ENCODE measurements around the gene ACOX2. TPM values are rescaled to one million over a fixed set of nuclear protein-coding genes. Genes with fewer than 3 reads are reported as not detected.

The ACOX2 gene
- polyA plus RNA-seq, 6 donors from 2014 or later: not detected

DNA sequence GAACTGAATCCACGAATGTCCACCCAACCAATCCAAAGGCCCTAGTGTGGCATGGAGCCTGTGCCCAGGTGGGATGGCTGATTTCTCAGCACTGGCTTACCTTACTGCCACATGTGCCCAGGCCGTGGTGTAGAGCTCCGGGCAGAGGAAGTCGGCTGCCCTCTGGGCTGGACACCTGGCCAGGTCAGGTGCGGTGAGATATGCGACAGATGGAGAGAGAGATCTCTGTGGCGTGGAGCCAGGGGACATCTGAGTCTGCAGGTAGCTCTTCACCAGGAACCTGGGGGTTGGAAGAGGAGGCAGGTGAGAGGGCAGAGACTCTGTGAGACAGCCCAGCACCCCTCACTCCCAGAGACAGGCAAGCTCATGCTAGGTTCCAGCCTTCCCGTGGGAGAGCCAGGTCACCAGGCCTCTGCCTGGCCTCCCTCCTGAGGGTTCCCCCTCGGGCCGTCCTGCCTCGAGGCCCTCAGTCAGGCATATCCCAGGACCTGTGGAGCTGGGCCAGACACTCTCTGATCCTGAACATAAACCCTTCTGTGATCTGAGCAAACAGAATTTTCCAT, 12.6 kb downstream of the ACOX2 start:
- Mint-ChIP-seq H3K4me1 (no peaks in the 10 kb centered on the region), H3K4me3 (peak overlapping the region in 1 of 8 donors; percentile 45), H3K36me3 (peaks cover 0 to 4% of the 10 kb centered on the region in 2 donors), H3K9me3 (no peaks in the 10 kb centered on the region), H3K27me3 (no peaks in the 10 kb centered on the region), H3K27ac (no peak overlapping the region)
- ATAC-seq (ENCODE audit: low read depth in 2 of 2) (no peak), DNase-seq (no peak)

DNA sequence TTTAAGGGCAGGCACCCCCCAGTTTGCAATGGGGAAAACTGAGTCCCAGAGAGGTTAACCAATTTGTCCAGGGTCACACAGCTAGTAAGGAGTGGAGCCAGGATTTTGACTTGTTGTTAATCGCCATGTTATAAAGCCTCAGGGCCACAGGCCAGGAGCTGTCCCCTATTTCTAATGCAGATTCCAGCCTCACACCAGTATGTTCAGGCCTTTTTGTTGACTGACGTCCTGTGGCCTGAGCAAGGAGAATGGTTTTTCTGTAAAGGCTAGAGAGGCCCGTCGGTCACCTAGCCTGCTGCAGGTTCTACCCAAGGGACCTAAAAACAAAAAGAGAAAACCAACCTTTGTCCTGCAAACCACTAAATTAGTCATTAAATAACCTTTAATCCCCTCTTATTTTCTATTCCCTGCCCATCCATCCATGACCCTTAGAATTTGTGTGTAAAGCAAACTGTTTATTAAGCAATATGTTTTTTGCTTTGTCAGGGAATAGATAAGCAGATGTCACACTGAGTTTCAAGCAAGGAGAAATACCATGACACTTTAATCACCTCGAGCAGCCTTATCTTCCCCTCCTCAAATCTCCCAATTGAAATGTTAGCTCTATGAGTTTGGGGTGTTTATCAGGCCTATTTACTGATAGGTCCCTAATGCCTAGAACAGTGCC, 14.1 kb downstream of the ACOX2 start:
- no peak for DNase-seq
- no peaks in the 10 kb centered on the region for H3K27me3 Mint-ChIP-seq

DNA sequence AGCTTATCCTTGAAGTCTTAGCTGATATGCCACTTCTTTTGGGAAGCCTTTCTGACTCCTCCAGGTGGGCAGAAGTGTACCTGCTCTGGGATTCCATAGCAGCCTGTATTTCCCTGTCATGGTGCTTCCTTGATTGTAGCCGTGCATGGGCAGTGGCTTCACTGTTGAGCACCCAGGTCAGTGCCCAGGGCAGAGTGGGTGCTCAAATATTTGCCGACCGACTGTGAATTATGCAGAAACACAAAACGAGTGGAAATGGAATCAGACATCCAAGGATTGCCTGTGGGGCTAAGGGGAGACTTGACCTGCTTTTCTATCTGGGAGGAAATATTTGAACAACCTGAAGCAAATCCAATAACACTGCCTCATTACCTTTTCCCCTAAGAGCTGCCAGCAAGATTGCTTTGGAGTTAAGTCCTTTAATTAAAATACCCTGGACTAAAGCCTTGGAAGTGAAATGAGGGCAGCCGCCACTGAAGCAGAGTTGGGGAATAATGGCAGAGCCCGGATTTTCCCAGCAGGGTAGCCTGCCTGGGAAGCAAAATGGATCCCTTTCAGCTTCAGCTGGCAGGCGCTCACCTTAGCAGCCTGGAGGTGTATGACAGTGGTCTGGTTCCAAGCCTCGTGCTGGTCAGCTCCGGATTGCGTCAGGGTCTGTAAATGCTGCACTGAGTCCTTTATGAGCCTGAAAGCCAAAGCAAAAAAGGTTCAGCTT, 14.9 kb downstream of the ACOX2 start:
- DNase-seq (no peak), ATAC-seq (ENCODE audit: low read depth in 2 of 2) (no peak)
- Mint-ChIP-seq H3K4me1 (no peaks in the 10 kb centered on the region), H3K27me3 (no peaks in the 10 kb centered on the region), H3K9me3 (no peaks in the 10 kb centered on the region), H3K36me3 (peaks cover 0 to 4% of the 10 kb centered on the region in 2 donors), H3K27ac (no peak overlapping the region), H3K4me3 (no peak overlapping the region)

More for the DNA sequence above, 14.1 kb downstream of the ACOX2 start:
- no peak for ATAC-seq (ENCODE audit: low read depth in 2 of 2)
- Mint-ChIP-seq H3K36me3 (peaks cover 0 to 4% of the 10 kb centered on the region in 2 donors), H3K9me3 (no peaks in the 10 kb centered on the region), H3K27ac (no peak overlapping the region), H3K4me1 (no peaks in the 10 kb centered on the region), H3K4me3 (no peak overlapping the region)

DNA sequence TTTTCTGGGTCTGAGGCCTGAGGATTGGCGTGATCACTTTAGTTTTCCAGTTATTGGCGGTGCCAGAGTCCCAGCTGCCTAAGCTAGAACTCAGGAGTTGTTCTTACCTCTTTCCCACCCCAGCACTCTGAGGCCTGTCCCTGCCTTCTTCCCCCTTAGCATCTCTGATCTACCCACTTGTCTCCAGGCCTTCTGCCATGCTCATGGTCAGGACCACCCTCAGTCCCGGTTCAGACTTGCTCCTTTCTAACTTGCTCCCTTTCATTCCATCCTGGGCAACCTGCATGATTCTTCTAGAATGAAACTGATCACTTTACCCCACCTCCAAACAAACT, 15.7 kb downstream of the ACOX2 start:
- no peak for ATAC-seq (ENCODE audit: low read depth in 2 of 2)
- Mint-ChIP-seq H3K4me1 (no peaks in the 10 kb centered on the region), H3K4me3 (no peak overlapping the region), H3K27ac (no peak overlapping the region), H3K36me3 (no peaks in the 10 kb centered on the region), H3K27me3 (no peaks in the 10 kb centered on the region), H3K9me3 (no peaks in the 10 kb centered on the region)
- DNase-seq: no peak

DNA sequence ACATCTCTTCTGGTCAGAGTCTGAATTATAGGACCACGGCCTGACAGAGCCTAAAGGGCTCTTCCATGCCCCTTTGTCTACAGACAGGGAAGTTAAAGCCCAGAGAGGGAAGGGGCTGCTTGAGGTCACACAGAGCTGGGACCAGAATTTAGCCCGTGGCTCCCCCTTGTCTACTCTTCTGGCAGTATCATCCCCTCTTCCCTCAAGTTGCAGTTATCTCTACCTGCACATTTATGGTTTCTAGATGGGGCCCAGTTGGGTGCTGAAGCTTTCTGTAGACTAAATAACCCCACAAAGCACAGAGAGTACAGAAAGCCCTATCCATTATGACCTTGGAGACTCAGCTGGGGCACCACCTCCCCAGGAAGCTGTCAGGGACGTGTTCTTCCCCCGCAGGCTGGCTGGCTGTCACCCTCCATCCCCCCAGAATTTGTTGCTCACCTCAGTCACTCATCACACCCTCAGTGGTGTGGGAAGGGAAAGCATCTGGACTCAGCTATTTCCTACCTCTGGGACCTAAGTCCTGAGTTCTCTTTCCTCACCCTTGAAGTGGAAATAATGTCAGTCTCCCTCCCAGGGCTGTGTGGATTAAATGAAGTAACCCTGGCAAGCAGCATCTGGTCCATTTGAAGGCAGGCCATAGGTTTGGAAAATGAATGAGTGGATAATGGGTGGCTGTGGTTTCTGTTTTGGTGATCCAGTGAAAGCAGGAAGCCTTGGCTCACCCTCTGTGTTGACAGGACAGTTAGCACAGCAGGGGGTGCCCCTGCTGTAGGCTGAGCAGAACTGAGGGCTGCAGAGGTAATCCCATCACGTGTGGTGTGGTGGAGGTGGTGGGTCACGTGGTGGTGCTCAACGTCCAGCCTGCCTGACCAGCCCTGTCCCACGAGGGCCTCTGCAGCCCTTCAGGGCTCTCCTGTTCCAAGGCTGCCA, 16.3 kb downstream of the ACOX2 start:
- H3K9me3 Mint-ChIP-seq: no peaks in the 10 kb centered on the region
- DNase-seq: no peak
- H3K4me3 Mint-ChIP-seq: no peak overlapping the region
- no peaks in the 10 kb centered on the region for H3K36me3 Mint-ChIP-seq
- no peak for ATAC-seq (ENCODE audit: low read depth in 2 of 2)
- H3K27me3 Mint-ChIP-seq: no peaks in the 10 kb centered on the region
- no peaks in the 10 kb centered on the region for H3K4me1 Mint-ChIP-seq
- peak overlapping the region in 1 of 6 donors; percentile 30 for H3K27ac Mint-ChIP-seq

DNA sequence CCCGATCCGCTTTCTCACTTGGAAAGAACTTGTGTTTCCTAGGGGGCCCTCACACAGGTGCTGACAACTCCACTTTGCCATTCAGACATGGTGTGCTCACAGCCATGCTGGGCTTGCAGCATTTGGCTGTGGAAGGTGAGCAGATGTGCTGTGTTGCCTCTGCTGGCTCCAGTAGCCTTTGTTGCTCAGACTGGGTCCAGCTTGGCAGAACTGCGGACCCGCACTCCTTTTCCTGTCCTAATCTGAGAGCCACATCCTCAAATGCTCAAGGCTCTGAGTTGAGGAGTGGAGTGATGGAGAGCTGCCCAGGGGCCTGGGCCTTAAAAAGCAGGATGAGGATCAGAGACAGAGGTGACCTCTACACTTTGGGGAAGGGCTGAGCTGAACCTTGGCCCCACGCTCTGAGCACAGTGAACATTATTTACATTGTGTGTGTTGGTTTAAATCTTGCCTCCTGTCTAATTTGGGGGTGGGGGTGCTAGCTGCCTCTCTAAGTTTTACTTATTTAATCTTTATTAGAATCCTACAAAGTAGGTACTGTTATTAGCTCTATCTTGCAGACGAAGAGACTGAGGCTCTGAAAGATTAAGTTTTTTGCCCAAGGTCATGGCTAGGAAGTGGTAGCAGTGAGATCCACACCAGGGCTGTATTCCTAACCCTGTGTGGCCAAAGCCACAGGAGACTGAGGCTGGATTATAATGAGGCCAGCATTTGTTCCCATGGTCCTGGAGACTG, 17.2 kb downstream of the ACOX2 start:
- Mint-ChIP-seq H3K4me3 (no peak overlapping the region), H3K36me3 (no peaks in the 10 kb centered on the region), H3K27ac (no peak overlapping the region), H3K9me3 (no peaks in the 10 kb centered on the region), H3K4me1 (no peaks in the 10 kb centered on the region), H3K27me3 (no peaks in the 10 kb centered on the region)
- no peak for ATAC-seq (ENCODE audit: low read depth in 2 of 2)
- DNase-seq: no peak

DNA sequence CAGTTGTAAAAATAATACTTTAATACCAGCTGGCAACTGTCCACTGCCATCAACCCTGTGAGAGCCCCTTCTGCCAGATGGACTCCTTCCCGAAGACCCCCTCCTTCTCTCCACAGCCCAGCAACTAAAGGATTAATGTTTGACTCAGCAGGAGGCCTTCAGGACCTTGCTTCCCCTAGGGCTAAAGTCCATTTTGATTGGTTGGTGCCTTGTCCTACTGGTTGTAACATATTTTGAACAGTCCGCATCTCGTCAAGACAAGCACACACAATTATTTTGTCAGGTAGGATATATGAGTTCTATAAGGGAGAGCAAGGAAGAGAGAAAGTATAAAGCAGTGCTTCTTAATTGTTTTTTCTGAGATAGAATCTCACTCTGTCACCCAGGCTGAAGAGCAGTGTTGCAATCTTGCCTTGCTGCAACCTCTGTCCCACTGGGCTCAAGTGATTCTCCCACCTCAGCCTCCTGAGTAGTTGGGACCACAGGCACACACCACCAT, 18.6 kb downstream of the ACOX2 start:
- no peak for ATAC-seq (ENCODE audit: low read depth in 2 of 2)
- no peaks in the 10 kb centered on the region for H3K36me3 Mint-ChIP-seq
- no peak overlapping the region for H3K27ac Mint-ChIP-seq
- H3K4me3 Mint-ChIP-seq: no peak overlapping the region
- H3K4me1 Mint-ChIP-seq: no peaks in the 10 kb centered on the region
- H3K27me3 Mint-ChIP-seq: no peaks in the 10 kb centered on the region
- no peaks in the 10 kb centered on the region for H3K9me3 Mint-ChIP-seq
- DNase-seq: no peak

DNA sequence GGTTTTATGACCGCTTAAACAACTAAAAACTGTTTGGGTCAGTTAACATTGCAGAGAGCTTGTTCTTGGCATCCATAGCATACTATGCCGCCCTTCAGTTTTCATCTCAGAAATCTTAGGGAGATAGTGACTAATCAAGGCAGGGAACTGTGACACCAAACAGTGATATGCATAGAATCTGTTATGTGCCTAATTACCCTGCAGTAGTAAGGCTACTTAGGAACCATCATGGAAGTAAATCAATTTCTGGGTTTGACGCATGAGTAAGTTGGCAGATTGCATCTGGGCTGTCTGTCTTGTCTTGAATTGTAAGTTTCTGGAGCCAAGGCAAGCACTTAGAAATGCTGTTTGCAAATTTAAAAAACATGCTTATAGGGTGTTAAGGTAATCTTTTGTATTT, 22.6 kb downstream of the ACOX2 start:
- no peak overlapping the region for H3K4me3 Mint-ChIP-seq
- H3K9me3 Mint-ChIP-seq: no peaks in the 10 kb centered on the region
- H3K27ac Mint-ChIP-seq: no peak overlapping the region
- H3K4me1 Mint-ChIP-seq: no peaks in the 10 kb centered on the region
- ATAC-seq (ENCODE audit: low read depth in 2 of 2): no peak
- no peaks in the 10 kb centered on the region for H3K36me3 Mint-ChIP-seq
- DNase-seq: no peak
- no peaks in the 10 kb centered on the region for H3K27me3 Mint-ChIP-seq

DNA sequence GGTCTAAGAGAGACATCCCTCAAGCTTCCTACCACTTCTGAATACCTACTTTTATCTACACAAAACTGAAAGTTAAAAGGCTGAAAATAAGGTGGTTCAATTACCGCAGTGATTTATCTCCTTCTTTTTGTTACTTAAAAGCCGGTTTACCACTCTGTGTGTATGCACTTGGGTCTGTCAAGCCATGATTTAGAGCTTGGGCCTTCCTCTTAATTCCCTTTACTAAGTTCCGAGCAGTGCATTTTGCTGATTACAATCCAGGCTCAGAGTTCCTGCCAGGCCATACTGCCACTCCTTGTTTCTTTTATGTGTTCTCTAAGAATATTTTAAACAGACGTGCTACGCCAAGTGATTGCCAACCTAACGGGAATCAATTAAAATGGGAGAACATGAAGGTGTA, 28.6 kb downstream of the ACOX2 start:
- Mint-ChIP-seq H3K36me3 (no peaks in the 10 kb centered on the region), H3K27ac (no peak overlapping the region), H3K4me1 (peaks cover 0 to 2% (median 0%) of the 10 kb centered on the region in 3 donors), H3K27me3 (no peaks in the 10 kb centered on the region), H3K9me3 (no peaks in the 10 kb centered on the region), H3K4me3 (no peak overlapping the region)
- ATAC-seq (ENCODE audit: low read depth in 2 of 2) (no peak), DNase-seq (no peak)

DNA sequence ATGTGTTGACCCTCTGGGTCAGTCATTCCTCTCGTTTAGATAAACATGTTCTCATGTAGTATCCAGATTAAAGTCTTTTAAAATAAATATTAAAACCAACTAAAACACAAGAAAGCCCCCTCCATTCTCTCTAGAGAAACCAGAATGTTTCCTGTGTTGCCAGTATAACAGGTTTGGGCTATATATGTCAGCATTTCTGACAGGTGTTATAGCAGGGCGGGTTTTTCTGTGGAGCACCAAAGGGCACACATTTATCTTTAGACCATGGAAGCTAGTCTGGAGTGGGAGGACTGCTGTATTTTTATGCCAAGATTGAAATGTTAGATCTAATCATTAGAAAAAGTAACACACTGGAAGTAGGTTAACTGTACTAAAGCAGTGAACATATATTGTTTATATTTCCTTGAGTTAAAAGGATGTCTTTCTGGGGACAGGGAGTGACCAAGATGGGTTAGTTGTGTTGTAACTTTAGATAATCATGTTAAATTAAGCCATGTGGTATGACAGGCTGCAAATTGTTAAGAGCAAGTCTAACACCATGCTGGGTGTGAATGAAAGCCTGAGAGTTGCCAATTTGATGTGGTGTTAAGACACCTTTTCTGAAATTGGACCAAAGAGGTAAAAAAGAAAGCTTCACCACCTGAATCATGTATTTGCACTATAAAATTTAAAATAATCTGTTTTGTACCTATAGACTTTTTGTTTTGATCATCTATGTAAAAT, 29.5 kb downstream of the ACOX2 start:
- no peaks in the 10 kb centered on the region for H3K27me3 Mint-ChIP-seq
- no peaks in the 10 kb centered on the region for H3K36me3 Mint-ChIP-seq
- no peak overlapping the region for H3K27ac Mint-ChIP-seq
- no peak overlapping the region for H3K4me3 Mint-ChIP-seq
- ATAC-seq (ENCODE audit: low read depth in 2 of 2) (no peak), DNase-seq (no peak)
- H3K4me1 Mint-ChIP-seq: peaks cover 0 to 7% (median 0%) of the 10 kb centered on the region in 3 donors
- H3K9me3 Mint-ChIP-seq: no peaks in the 10 kb centered on the region

DNA sequence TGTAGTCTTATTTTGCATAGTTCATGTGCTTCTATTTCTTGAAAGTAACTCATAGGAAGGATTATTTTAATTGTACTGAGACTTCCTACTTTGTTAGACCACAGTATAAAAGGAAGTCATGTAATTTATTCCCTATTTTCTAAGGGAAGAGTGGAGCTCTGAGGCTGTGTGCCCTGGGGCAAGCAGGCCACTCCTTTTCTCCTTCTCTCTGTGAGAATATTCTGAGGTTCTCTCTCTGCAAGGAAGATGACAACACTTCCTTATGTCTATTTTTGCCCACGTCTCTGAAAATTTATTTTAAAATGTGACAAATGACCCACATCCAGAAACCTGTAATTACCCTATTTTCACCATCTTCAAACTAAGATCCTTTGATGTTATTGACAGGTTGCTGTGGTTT, 34.1 kb downstream of the ACOX2 start:
- peaks cover 4 to 13% (median 10%) of the 10 kb centered on the region in 3 donors for H3K4me1 Mint-ChIP-seq
- DNase-seq (no peak), ATAC-seq (ENCODE audit: low read depth in 2 of 2) (no peak)
- H3K27me3 Mint-ChIP-seq: no peaks in the 10 kb centered on the region
- H3K4me3 Mint-ChIP-seq: peak overlapping the region in 1 of 8 donors; percentile 42
- peak overlapping the region in 1 of 6 donors; percentile 41 for H3K27ac Mint-ChIP-seq
- H3K9me3 Mint-ChIP-seq: no peaks in the 10 kb centered on the region
- H3K36me3 Mint-ChIP-seq: peaks cover 7 to 9% of the 10 kb centered on the region in 2 donors

DNA sequence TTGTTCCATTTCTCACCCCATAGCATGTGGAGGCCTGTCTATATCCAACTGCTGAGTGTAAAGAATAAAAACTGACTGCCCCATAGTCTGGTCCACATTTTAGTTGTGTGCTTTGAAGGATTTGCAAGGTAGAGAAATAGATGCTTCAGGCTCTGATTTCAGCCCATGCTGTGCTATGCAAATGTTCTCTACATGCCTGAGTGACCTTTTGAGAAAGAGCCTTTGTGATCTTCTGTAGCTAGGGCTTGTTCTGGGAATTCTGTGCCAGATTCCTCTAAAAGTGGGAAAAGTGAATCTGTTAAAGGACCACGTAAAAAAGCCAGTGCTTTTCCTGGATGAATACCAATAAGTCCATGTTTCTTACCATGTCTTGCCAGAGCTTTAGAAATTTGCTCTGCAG, 39.9 kb downstream of the ACOX2 start:
- ATAC-seq (ENCODE audit: low read depth in 2 of 2): no peak
- Mint-ChIP-seq H3K9me3 (no peaks in the 10 kb centered on the region), H3K4me1 (peaks cover 35 to 54% (median 40%) of the 10 kb centered on the region in 3 donors), H3K27me3 (no peaks in the 10 kb centered on the region), H3K36me3 (peaks cover 7 to 9% of the 10 kb centered on the region in 2 donors), H3K27ac (peak overlapping the region in 3 of 6 donors; percentile 45 to 59 (median 54)), H3K4me3 (no peak overlapping the region)
- DNase-seq: no peak
